ENCODE data around the gene TEX2.

DNA sequence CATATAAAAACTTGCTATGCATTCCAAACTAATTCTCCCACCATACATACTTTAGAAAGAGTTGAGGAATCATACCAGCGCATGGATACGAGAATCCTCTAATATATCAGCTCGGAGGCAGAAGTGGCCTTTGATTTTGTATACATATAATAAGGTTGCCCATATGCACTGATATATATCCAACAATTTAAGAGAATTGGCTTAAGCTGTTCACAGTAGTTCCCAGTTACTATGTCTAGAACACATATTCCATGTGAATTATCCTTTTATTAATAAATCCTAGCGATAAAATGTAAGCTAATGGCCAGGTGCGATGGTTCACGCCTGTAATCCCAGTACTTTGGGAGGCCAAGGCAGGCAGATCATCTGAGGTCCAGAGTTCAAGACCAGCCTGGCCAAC lies 113.9 kb downstream of the TEX2 start:
- TF ChIP-seq, protein P1, sequence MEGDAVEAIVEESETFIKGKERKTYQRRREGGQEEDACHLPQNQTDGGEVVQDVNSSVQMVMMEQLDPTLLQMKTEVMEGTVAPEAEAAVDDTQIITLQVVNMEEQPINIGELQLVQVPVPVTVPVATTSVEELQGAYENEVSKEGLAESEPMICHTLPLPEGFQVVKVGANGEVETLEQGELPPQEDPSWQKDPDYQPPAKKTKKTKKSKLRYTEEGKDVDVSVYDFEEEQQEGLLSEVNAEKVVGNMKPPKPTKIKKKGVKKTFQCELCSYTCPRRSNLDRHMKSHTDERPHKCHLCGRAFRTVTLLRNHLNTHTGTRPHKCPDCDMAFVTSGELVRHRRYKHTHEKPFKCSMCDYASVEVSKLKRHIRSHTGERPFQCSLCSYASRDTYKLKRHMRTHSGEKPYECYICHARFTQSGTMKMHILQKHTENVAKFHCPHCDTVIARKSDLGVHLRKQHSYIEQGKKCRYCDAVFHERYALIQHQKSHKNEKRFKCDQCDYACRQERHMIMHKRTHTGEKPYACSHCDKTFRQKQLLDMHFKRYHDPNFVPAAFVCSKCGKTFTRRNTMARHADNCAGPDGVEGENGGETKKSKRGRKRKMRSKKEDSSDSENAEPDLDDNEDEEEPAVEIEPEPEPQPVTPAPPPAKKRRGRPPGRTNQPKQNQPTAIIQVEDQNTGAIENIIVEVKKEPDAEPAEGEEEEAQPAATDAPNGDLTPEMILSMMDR (conservative IDR thresholded peaks at IDR 0.05 in 1 of 2, IDR thresholded peaks at IDR 0.05 in 1 of 2; ENCODE audit: extremely low read depth in 1 of 2, insufficient read depth in 1 of 2, low read depth in 1 of 2, low read length in 2 of 2): no peak
- TF ChIP-seq EZH2 (IDR thresholded peaks at IDR 0.05; ENCODE audit: borderline replicate concordance, low read length): no peak

All from mammary epithelial cell (primary cell).